ENCODE data around the gene CCDC38.

Gene CCDC38

DNA sequence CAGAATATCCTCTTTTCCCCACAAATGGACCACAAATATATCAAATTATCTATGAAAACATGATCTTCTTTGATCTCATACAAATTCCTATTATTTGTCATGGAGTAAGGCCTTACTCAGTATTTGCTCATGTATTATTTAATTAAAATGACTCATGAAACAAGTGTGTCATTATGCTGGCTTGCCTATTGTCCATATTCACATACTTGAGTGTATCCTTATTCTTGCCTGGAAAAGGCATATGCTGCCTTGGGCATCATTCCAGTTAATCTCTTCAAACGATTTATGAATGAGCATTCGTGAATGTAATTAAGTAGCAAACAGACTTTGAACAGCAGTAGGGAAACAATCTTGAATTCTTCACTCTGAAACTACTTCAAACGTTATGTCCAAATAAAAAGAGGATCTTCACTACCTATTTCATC, 106.2 kb downstream of the CCDC38 start:
- no peak for DNase-seq (ENCODE audit: low read depth)

DNA sequence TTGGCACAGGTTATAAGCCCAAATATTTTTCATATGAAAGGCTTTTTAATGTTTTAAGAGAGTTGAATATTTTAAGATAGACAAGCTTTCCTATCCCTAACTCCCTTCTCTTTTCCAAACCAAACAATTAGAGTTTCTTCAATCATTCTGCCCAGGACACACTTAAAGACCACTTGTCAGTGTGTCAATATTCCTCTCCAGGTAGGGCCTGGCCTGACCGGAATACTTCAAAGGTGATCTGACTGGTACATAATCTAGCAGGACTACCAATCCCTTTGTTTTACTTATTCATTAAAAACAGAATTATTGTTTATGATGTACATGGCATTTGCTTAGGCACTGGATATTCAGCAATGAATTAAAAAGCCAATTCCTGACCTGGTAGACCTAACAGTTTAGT, 107.8 kb downstream of the CCDC38 start:
- DNase-seq (ENCODE audit: low read depth): no peak

DNA sequence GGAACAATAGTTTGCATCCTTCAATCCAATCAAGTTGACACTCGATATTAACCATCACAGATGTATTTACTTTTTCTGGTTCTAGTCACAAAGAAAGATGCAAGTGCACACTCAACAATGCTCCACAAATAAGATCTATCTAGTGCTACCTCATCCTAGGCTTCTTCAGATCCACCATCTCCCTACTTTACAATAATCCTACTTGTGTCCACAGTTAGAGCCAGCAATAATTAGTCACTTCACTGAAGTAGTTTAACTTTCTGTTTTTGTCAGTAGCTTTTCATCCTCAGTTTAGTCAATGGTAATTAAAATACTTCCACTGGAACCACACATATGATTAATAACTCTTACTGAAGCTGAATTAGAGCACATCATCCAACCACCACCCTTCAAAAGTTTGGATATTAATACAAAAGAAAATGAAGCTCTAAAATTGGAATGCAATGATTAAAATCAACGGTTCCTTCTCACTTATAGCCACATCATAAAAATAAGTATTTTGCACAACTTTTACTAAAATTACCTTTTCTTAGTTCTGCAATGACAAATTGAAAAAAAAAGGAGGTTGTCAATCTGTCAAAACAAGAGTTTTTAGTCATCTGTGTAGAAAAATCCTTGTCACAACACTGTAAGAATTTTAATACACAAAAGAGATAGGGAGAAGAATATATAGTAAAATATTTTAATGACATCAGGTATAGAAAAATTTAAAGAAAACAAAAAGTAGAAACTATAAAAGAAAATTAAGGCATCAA, 111.9 kb downstream of the CCDC38 start:
- DNase-seq (ENCODE audit: low read depth): no peak

DNA sequence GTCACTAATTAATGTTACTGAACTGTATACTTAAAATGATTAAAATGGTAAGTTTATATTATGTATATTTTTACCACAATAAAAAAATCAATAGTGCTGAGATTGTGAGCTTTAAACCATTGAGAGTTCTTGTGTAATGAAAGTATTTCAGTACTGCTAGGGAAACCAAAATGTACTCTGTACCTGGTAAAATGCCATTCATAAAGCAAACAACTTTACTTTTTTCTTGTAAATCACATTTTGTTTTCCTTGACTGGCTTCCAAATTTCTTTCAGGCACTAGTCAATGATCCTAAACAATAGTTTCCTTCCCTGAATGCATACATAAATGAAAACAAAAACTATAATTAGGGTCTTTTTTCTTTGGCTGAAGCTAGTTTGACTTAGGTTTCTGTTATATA, 113.0 kb downstream of the CCDC38 start:
- no peak for DNase-seq (ENCODE audit: low read depth)

DNA sequence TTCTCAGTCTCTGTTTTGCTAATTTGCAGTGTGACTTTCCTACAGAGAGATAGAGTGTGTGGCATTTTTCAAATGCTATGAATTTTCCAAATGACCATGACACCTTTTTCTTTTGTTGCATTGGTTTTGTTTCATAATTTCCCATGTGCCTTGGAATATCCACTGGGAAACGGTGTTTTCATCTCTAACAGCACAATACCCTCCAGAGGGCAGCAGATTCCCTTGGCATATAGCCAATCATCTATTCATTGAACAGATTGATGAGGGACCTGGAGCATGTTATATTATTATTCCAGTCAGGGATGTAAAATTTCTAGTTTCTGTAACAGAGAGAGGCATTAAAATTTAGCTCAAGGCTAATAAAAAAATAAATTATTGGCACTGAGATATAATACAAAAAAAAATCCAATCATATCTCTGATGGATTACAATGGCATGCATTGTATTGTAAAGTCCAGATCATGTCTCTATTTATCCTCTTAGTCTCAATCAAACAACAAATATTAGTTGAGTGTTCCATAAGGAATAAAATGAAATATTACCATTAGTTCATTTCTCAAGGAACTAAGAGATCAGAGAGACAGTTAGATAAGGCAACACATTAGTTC, 122.2 kb downstream of the CCDC38 start:
- no peak for DNase-seq (ENCODE audit: low read depth)
